ENCODE data around the gene ERAS.
A peak's percentile ranks its signal among the peaks of the same experiment; 100 is the strongest.
"Not testable (repeated sequence)": the region's sequence is repeated elsewhere in the genome, so short reads cannot be mapped to it uniquely, and the experiment has no call there.

The ERAS gene

DNA sequence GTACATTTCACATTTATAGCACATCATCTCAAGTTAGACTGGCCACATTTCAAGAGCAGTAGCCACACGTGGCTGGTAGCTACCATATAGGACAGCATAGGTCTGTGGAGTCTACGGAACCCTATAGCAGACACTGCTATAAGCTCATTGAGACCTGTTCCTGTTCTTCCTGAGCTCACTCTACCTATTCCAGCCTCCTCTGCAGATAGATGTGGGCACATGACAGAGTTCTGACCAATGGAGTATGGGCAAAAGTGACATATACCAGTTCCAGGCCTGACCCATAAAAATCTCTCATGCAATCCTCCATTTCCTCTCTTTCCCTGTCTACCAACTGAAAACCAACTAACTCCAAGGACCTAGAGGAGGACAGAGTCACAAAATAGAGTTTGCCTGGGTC lies 28.0 kb upstream of the ERAS start:
- no peak for DNase-seq

DNA sequence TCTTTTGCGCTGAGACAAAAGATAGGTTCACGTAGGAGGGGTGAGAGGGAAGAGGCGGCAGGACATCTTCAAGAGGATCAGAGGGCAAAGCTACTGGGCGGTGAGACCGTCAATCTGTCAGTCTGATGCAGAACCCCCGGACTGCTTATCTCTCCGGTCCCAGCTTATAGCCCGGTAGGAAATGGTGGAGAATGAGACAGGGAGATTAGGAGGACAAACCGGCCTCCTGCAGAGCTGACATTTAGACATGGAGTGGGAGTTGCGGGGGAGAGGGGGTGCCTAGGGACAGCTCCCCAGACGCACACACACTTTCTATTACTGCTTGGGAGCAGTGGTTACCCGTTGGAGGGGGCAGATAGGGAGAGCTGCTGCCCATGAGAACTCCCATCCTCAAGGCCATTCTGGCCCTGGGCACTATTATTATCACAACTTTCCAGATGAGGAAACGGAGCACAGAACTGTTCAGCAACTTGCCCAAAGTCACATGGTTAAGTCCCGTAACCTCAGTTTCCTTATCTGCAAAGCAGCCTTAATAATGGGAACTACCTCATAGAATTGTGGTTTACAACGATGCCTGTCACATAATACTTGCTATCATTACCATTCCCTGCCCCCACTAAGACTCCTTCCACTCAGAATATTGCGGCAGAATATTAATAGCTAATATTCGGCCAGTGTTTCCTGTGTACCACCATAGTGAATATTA lies 25.6 kb upstream of the ERAS start:
- DNase-seq, result no peak

DNA sequence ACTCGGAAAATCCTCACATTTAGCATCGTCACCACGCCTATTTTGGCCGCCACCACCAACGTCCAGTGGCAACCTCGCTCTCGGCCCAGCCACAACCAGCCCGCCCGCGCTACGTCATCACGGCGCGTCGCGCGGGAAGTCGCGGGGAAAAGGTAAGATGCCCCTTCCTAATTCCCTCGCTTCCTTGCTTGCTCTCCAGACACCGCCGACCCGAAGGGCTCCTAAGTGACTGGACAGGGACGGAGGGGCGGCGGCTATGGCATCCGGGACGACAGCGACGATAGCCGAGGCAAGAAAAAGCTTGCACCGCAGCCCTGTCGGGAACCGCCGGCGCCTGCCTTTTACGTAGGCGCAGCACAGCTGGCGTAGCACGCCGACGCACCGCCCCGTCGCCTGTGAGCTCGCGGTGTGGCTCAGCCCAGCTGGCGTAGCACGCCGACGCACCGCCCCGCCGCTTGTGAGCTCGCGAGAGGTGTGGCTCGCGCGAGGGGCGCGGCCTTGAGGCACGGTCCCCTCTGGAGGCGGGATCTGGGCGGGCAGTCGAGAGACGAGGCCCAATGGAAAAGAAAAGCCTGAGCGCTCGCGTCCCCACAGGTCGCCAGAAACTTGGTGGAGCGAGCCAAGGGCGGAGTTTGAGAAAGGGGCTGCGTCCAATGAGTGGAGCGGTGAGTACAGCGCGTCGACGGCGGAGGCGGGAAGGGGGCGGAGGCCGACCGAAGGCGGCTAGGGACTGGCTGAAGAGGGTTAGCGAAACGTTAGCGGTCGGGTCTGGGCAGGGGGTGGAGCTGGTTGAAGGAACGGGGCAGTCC lies 24.8 kb upstream of the ERAS start, which contains the start of gene HDAC6:
Gene HDAC6 (plus strand): TSS at position 788 of the 809 bp plus-strand sequence. CDS start 626 bp downstream, outside the sequence.
- DNase-seq, result peak; percentile 92

DNA sequence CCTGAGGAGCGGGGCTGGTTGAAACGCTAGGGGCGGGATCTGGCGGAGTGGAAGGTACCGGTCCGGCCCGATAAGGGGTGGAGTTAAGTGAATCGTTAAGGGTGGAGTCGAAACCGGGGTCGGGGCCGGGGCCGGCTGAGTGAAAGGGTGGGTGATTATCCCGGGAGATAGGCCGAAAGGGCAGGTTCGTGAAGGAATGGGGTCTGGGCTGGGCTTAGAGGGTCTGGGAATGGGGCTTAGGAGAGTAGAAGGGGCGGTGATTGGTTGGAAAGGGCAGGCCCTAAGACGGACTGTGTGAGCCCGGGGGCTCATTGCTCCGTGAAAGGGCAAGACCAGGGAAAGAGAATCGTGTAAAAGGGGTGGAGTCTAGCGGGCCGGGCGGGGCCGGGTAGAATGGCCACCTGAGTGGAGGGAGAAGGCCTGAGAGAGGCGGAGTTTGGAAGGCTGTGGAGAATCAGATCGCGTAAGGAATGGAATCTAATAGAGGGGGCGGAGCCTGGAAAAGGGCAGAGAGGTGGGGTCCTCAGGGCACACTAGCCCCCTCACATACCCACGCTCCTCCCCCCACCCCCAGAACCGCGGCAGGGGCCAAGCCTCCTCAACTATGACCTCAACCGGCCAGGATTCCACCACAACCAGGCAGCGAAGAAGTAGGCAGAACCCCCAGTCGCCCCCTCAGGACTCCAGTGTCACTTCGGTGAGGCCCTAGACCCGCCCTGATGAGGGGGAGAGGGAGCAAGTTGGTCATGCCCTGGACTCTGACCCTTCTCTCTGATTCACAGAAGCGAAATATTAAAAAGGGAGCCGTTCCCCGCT lies 24.0 kb upstream of the ERAS start:
- peak; percentile 25 for DNase-seq

DNA sequence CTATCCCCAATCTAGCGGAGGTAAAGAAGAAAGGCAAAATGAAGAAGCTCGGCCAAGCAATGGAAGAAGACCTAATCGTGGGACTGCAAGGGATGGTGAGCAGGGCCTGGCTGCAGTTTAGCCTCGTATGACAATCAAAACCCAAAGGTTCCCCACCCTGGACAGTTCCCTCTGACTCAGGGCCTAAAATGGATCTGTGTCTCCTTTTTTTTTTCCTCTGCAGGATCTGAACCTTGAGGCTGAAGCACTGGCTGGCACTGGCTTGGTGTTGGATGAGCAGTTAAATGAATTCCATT lies 23.5 kb upstream of the ERAS start:
- DNase-seq, result no peak

DNA sequence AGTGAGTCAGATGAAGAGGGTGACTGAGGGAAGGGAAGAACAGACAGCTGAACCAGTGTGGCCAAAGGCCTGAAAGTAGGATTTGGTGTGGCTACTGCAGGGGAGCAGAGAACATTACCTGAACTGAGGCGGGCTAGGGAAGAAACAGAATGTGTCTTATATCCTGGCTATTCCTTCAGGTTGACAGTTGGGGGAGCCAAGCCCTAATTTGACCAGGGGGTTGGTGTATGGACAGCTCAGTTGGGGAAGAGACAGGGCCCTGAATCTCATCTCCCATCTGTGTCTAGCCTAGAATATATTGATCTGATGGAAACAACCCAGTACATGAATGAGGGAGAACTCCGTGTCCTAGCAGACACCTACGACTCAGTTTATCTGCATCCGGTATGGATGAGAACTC lies 20.2 kb upstream of the ERAS start:
- DNase-seq, result no peak

DNA sequence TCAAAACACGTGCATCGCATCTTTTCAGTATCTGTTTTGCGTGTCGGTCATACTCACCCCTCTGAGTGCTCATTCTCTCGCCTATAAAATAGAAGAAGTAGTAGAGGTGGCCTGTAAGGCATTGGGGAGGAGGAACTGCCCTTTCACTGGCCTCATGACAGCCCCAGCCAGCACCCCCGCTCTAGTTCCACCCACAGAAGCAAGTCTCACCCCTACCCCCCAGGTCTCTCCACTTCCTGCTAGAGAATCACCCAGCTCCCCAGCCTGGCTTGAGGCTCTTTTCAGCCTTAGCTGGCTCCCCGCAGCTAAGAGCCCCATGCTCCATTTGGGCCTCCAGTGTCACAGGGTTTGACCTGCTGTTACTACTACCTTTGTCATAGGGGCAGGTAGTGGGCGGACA lies 12.7 kb upstream of the ERAS start:
- DNase-seq, result no peak

DNA sequence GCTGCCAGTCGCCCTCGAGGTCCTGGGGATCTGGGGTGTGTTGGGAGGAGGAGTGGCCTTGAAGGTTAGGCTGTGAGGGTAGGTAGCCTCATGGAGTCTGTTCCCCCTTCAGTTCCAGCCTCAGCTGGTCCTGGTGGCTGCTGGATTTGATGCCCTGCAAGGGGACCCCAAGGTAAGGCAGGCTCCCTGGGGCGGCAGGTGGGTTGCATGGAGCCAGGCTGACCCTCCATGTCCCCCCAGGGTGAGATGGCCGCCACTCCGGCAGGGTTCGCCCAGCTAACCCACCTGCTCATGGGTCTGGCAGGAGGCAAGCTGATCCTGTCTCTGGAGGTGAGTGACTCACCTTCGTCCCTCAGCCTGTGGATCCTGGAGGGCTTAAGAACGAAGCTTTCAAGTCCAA lies 11.6 kb upstream of the ERAS start:
- no peak for DNase-seq

DNA sequence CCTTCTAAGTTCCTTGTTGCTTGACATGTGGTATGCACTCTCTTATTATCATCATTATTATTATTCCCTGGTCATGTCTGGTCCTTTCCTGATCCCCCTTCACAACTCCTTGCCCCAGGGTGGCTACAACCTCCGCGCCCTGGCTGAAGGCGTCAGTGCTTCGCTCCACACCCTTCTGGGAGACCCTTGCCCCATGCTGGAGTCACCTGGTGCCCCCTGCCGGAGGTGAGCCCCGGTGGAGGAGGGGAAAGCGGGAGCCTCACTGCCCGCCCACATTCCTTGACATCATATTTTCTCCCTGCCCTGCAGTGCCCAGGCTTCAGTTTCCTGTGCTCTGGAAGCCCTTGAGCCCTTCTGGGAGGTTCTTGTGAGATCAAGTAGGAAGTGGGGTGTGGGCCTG lies 11.0 kb upstream of the ERAS start:
- DNase-seq, result no peak

DNA sequence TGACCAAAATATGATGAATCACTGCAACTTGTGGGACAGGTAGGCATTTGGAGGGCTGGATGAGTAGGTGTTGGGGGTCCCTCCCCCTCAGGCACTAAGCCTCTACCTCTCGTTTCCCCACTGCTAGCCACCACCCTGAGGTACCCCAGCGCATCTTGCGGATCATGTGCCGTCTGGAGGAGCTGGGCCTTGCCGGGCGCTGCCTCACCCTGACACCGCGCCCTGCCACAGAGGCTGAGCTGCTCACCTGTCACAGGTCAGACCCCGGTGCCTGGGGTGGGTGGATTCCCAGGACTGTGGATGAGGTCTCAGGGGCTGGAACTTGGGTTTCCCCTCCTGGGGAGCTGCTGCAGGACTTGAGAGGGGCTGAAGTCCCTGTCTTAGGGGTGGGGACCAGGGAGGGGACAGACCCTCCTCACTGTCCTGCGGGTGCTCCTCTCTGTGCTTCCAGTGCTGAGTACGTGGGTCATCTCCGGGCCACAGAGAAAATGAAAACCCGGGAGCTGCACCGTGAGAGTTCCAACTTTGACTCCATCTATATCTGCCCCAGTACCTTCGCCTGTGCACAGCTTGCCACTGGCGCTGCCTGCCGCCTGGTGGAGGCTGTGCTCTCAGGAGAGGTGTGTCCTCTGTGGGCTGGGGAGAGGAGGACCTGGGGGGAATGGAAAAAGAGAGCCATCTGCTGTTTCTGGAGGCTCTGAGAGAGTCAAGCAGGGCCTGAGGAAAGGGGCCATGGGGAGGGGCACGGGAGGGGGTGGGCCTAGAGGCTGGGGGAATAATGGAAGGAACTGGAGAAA lies 10.1 kb upstream of the ERAS start:
- DNase-seq, result no peak

DNA sequence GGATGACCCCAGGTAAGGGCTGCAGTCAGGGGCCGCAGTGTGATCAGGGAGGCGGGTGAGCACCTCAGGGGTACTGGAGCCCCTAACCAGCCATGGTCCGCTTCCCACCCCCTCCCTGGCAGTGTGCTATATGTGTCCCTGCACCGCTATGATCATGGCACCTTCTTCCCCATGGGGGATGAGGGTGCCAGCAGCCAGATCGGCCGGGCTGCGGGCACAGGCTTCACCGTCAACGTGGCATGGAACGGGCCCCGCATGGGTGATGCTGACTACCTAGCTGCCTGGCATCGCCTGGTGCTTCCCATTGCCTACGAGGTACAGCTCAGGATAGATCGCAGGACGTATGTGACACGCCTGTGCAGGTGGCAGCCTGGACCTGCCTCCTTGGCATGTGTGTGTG lies 8.2 kb upstream of the ERAS start:
- DNase-seq, result no peak

DNA sequence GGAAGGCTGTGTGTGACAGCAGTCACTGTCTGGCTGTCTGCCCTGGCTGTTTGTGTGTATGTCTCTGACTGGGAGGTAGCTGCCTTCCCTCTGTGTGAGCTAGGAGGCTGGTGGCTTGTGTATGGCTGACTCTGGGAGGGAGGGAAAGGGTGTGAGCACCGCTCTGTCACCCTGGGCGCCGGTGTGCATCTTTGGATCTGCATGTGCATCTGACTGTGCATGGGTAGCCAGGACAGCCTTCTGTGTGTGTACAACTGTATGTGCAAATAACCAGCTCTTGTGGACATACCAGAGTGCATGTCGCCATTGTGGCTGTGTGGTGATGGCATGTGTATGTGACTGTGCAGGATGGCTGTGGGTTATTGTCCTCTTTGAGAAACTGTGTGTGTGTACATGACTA lies 7.4 kb upstream of the ERAS start:
- DNase-seq, result no peak

DNA sequence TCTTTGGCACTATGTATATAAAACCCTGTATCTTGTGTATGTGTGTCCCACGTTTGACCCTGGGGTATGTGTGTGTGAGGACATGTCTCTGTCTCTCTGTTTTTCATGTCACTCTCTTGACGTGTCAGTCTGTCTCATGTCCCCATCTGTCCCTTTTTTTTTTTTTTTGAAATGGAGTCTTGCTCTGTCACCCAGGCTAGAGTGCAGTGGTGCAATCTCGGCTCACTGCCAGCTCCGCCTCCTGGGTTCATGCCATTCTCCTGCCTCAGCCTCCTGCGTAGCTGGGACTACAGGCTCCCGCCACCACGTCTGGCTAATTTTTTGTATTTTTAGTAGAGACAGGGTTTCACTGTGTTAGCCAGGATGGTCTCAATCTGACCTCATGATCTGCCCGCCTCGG lies 6.9 kb upstream of the ERAS start:
- not testable (repeated sequence) for DNase-seq

DNA sequence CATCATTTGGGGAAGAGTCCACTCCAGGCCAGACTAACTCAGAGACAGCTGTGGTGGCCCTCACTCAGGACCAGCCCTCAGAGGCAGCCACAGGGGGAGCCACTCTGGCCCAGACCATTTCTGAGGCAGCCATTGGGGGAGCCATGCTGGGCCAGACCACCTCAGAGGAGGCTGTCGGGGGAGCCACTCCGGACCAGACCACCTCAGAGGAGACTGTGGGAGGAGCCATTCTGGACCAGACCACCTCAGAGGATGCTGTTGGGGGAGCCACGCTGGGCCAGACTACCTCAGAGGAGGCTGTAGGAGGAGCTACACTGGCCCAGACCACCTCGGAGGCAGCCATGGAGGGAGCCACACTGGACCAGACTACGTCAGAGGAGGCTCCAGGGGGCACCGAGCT lies 3.3 kb upstream of the ERAS start:
- no peak for DNase-seq

DNA sequence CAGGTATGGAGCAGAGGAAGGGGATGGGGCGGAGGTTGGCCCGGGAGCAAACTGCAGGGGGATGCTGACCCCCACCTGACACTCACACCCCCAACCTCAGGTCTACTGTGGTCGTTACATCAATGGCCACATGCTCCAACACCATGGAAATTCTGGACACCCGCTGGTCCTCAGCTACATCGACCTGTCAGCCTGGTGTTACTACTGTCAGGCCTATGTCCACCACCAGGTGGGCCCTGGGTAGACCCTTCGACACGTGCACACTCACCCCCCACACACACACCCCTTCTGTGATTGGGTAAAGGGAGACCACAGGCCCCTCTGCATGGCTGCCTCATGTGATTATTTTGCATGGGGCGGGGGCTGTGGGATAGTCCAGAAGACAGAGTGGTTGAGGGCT lies 2.2 kb upstream of the ERAS start:
- no peak for DNase-seq

DNA sequence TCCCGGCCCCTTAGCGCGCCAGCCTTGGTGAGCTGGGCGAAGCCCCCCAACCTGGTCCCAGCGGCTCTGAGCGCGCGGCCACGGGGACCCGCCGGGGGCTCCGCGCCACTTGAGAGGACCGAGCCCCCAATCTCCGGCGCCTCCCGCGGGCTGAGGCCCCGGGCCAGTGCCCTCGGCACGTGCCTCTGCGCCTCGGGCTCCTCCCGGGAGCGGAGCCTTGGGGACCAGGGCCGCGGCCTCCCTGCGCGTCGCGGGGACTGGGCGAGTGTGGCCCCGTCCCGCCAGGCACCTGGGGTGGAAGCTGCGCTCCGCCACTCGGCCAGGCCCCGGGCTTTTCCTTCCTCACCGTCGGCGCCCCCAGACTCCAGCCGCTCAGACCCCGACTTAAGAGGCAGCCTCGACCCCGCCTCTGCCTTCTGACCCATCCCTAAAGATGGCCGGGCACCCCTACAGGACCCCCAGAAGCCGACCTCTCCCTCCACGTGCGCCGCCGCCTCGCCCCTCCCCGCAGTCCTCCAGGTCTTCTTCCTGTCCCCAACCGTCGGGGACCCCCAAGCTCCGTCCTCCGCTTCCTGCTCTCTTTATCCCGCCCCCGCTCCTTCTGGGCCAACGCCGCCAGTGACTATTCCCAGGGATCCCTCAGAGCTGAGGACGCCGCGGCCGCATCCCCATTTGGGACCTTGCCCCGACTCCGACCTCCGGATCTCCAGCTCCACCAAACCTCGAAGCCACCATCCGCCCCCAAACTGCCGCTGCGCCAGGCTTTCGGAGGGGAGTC lies 752 bp downstream of the ERAS start:
- no peak for DNase-seq

DNA sequence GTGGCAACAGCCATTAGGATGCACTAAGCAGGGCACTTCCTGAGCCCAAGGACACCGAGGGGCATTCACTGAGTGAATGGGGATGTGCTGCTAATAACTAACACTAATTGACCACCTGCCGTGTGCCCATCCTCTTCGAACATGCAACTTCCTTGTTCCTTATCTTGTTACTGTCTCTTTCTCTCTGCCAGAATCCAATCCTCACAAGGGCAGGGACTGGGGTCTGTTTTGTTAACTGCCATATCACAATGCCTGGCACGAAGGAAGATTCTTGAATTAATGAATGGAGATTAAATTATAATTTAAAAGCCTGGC lies 1.3 kb downstream of the ERAS start:
- DNase-seq, result no peak

DNA sequence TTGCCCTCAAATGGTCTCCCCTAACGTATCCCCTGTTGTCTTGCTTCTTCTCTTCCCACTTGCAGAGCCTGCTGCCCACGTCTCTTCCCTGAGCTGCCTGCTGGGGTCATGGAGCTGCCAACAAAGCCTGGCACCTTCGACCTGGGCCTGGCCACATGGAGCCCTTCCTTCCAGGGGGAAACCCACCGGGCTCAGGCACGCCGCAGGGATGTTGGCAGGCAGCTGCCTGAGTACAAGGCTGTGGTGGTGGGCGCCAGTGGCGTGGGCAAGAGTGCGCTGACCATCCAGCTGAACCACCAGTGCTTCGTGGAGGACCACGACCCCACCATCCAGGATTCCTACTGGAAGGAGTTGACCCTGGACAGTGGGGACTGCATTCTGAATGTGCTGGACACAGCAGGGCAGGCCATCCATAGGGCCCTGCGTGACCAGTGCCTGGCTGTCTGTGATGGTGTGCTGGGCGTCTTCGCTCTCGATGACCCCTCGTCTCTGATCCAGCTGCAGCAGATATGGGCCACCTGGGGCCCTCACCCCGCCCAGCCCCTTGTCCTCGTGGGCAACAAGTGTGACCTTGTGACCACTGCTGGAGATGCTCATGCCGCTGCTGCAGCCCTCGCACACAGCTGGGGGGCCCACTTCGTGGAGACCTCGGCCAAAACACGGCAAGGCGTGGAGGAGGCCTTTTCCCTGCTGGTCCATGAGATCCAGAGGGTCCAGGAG lies 2.9 kb downstream of the ERAS start:
- no peak for DNase-seq

DNA sequence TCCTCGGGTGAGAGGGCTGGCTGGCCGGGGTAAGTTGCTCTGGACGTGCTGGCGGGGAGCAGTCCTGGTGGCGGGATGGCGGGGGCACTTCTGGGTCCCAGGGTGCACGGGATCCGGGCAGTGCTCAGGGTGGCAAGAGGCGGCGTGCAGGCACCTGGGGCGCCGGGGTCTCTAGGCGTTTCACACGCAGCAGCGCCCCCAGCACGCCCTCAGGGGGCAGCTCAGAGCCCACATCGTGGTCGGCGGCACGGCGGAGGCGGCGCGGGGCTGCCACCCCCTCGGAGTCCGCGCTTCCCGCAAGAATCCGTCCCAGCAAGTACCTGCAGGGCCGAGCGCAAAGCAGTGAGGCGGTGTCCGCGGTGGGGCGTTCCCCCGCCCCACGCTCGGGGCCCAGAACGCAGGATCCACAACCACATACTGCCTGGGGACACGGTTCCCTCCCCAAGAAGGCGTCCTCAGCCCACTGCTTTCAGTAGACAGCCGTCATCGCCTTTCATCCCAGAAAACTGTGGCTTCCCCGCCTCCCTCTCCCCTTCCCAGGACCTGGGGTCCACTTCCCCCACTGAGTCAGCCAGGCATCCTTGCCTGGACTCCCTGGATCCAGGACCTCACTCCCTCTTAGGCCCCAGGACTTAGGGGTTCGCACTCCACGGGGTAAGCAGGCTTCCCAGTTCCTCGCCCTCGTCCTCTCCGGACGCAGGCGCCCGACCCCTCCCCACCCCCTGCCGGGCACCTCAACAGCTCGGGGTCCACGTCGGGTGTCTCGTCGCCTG lies 5.0 kb downstream of the ERAS start:
- no peak for DNase-seq

DNA sequence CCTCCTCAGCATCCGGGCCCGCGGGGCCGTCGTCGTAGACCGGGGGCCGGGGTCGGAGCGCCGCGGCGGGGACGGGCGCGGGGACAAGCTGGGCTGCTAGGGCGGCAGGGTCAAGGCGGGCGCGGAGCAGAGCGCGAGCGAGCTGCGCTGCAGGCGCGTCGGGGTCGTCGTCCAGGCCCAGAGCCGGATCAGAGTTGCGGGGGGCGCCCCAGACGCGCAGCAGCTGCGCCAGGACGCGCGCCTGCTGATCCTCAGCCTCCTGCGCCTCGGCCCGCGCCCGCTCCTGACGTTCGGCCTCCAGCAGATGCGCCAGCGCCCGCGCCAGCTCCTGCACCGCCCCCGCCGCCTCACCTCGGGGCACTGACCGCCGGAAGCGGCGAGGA lies 5.6 kb downstream of the ERAS start:
- DNase-seq, result no peak
